Lower lobe of right lung (tissue), 2 donors: ENCODE results near the gene ZNF362. TPM values are rescaled to one million over a fixed set of nuclear protein-coding genes. Genes with fewer than 3 reads are reported as not detected.

Experiments used
- ATAC-seq, 2 donors: fragments of 200-7000 bp; cut with Tn5 transposase; one replicate each; pipeline ENCODE4 v1.9.1; 2020 to 2022; ENCODE audit warnings: mild to moderate bottlenecking in 2 of 2, moderate library complexity in 2 of 2
- DNase-seq: peaks from one replicate; pipeline ENCODE4 v3.0.0-alpha.2; 2020
- H3K27ac ChIP-seq: fragments of 200-600 bp; one replicate; pipeline ENCODE4 v1.8.0; 2022
- H3K27me3 ChIP-seq: fragments of 200-600 bp; one replicate; pipeline ENCODE4 v1.8.0; 2022; ENCODE audit warnings: low read depth
- H3K36me3 ChIP-seq: fragments of 200-600 bp; one replicate; pipeline ENCODE4 v1.8.0; 2022; ENCODE audit warnings: mild to moderate bottlenecking
- H3K4me1 ChIP-seq: fragments of 200-600 bp; one replicate; pipeline ENCODE4 v1.8.0; 2022
- H3K4me3 ChIP-seq: fragments of 200-600 bp; one replicate; pipeline ENCODE4 v1.8.0; 2022; ENCODE audit warnings: mild to moderate bottlenecking
- H3K9me3 ChIP-seq: fragments of 200-600 bp; one replicate; pipeline ENCODE4 v1.8.0; 2022
- CTCF ChIP-seq: fragments of 200-600 bp; IDR thresholded peaks from one replicate; pipeline ENCODE4 v1.8.0; 2022; ENCODE audit warnings: antibody characterized with exemption, mild to moderate bottlenecking
- intact Hi-C: fragments of 100-400 bp; cut with DNase I; formaldehyde crosslinking; loops from one replicate; pipeline ENCODE4 v1.11.0; 2022
- total RNA-seq: library from RNA; stranded (reverse); fragmentation: NEBNext Ultra II Directional; extraction: Animal tissue kit (Norgen Biotek cat#: 25700); gene quantifications from one replicate; pipeline ENCODE4 v1.2.1, GENCODE V29; 2021
- donor health status: DM: no; HTN: yes; CAD: no; lungs with severe emphysema.

ZNF362 gene
- total RNA-seq, 1 donor from 2014 or later = 30.7 TPM

GRCh38 chr1:33276573-33277298, 20.4 kb downstream of the ZNF362 start:
- Histone ChIP-seq H3K27ac (no peak overlapping the region), H3K9me3 (no peaks in the 10 kb centered on the region), H3K4me3 (no peak overlapping the region), H3K4me1 (peaks cover 3% of the 10 kb centered on the region), H3K27me3 (no peaks in the 10 kb centered on the region), H3K36me3 (peaks cover 57% of the 10 kb centered on the region)
- ATAC-seq = no peak
- no peak for DNase-seq
- TF ChIP-seq CTCF = no peak
- intact Hi-C loops = no loop called here

DNA sequence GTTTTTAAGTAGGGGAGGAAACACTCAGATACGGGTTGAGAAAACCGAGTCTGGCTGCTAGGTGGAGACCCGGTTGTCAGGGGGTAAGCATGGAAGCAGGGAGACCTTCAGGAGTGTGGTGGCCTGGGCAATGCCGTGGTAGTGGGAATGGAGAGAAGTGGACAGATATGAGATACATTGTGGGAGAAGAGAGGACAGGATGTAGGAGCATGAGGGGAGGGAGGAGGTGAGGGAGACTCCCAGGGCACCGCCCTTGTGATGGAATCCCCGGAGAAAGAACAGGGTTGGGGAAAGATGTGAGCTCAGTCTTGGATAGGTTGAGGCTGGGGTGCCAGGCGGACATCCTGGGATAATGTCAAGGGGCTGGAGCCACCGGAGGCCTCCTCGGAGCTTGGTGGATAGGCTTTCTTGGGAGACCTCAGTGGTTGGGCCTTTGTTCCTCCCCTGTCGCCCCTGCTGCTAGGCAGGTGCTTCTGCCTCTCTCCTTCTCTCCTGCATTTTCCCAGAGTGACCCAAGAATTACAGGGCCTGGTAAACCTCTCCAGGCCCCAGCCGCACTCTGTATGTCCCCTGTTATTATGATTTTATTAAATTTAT, 21.3 kb downstream of the ZNF362 start:
- Histone ChIP-seq H3K4me1 (peaks cover 3% of the 10 kb centered on the region), H3K27ac (no peak overlapping the region), H3K27me3 (no peaks in the 10 kb centered on the region), H3K36me3 (peaks cover 66% of the 10 kb centered on the region), H3K4me3 (no peak overlapping the region), H3K9me3 (no peaks in the 10 kb centered on the region)
- ATAC-seq = no peak
- no peak for TF ChIP-seq CTCF
- no peak for DNase-seq
- intact Hi-C loops = no loop called here

- peaks cover 90% of the 10 kb centered on the region for H3K36me3 ChIP-seq
- intact Hi-C loops = no loop called here
- no peak for DNase-seq
These were observed 23.9 kb downstream of the ZNF362 start for GRCh38 chr1:33280091-33280661.

GRCh38 chr1:33281554-33282303, 25.4 kb downstream of the ZNF362 start:
- Histone ChIP-seq H3K27ac (no peak overlapping the region), H3K27me3 (no peaks in the 10 kb centered on the region), H3K4me1 (no peaks in the 10 kb centered on the region), H3K4me3 (no peak overlapping the region), H3K9me3 (no peaks in the 10 kb centered on the region), H3K36me3 (peaks cover 96% of the 10 kb centered on the region)
- no peak for TF ChIP-seq CTCF
- intact Hi-C loops = no loop called here
- ATAC-seq (no peak), DNase-seq (no peak)

More at GRCh38 chr1:33280091-33280661, 23.9 kb downstream of the ZNF362 start:
- no peaks in the 10 kb centered on the region for H3K4me1 ChIP-seq
- no peak overlapping the region for H3K27ac ChIP-seq
- peak in 1 of 2 donors; percentile 23 for ATAC-seq
- no peaks in the 10 kb centered on the region for H3K27me3 ChIP-seq
- TF ChIP-seq CTCF = no peak
- no peaks in the 10 kb centered on the region for H3K9me3 ChIP-seq
- H3K4me3 ChIP-seq = no peak overlapping the region

DNA sequence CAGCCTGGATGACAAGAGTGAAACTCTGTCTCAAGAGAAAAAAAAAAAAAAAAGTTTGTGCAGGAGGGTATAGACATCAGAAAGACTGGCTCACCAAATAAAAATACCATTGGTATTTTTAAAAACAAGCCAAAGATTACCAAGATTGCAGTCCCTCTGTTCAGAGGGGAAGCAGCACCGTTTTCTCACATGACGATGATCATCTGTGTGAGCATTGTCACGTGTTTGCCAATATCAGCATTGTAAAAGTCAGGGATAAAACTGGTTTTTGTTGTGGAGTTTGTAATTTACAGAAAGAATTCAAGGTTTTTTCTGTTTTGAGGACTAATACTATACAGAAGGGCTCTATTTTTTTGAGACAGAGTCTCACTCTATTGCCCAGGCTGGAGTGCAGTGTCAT, 26.5 kb downstream of the ZNF362 start:
- TF ChIP-seq CTCF = no peak
- H3K9me3 ChIP-seq = no peaks in the 10 kb centered on the region
- no peak overlapping the region for H3K4me3 ChIP-seq
- H3K4me1 ChIP-seq = no peaks in the 10 kb centered on the region
- DNase-seq (no peak), ATAC-seq (no peak)
- no peak overlapping the region for H3K27ac ChIP-seq
- intact Hi-C loops = no loop called here
- H3K36me3 ChIP-seq = peaks cover 89% of the 10 kb centered on the region
- H3K27me3 ChIP-seq = no peaks in the 10 kb centered on the region
